SU-DHL-6 (cell line): ENCODE measurements around the gene DYNLT1.

ENCODE experiments used
- CTCF ChIP-seq: fragments of 200-600 bp; sonication (generic); IDR thresholded peaks from one replicate; pipeline ENCODE4 v1.5.1; 2017; ENCODE audit warnings: antibody characterized with exemption, mild to moderate bottlenecking, low read length, moderate library complexity; ENCODE audit not compliant: insufficient read depth, poor library complexity, severe bottlenecking
- EZH2phosphoT487 ChIP-seq: fragments of 200-600 bp; sonication (generic), shearing (Covaris generic); conservative IDR thresholded peaks from 2 replicates; pipeline ENCODE4 v1.6.1; 2018; ENCODE audit warnings: mild to moderate bottlenecking, antibody characterized with exemption, low read length, moderate library complexity, mixed read lengths

- TF ChIP-seq CTCF (no peak), EZH2phosphoT487 (no peak)
These were observed 18.5 kb upstream of the DYNLT1 start for GRCh38 chr6:158662954-158663624.
